ENCODE results near the gene BEX2.

The BEX2 gene

GRCh38 chrX:103310555-103311398 lies at the start of gene BEX2:
Gene BEX2, minus strand, starts transcription at chrX:103310990. Its CDS starts 1,014 bp downstream, at chrX:103309976.
- TF ChIP-seq CTCF (IDR thresholded peaks at IDR 0.05) = no peak

- TF ChIP-seq CTCF (IDR thresholded peaks at IDR 0.05) = no peak
Measured at GRCh38 chrX:103360092-103360491, 49.3 kb upstream of the BEX2 start.

GRCh38 chrX:103357871-103358270 lies 47.1 kb upstream of the BEX2 start:
- TF ChIP-seq CTCF (IDR thresholded peaks at IDR 0.05) = no peak

- no peak for TF ChIP-seq CTCF (IDR thresholded peaks at IDR 0.05)
Measured at GRCh38 chrX:103356858-103357257, 46.1 kb upstream of the BEX2 start.

- TF ChIP-seq CTCF (IDR thresholded peaks at IDR 0.05) = no peak
Measured at GRCh38 chrX:103356130-103356798, 45.5 kb upstream of the BEX2 start, which contains the start of gene TCEAL9. Gene TCEAL9, plus strand, starts transcription at chrX:103356506. Its CDS starts 1,179 bp downstream, at chrX:103357685.

- TF ChIP-seq CTCF (IDR thresholded peaks at IDR 0.05) = no peak
Measured at GRCh38 chrX:103347682-103348397, 37.0 kb upstream of the BEX2 start.

- no peak for TF ChIP-seq CTCF (IDR thresholded peaks at IDR 0.05)
Measured at GRCh38 chrX:103344606-103345005, 33.8 kb upstream of the BEX2 start.
